Fibroblast of mammary gland (primary cell): ENCODE results near the gene SLC9A5.

Experiments used
- DNase-seq: peaks from one replicate; pipeline ENCODE4 v3.0.0-alpha.2; 2010; ENCODE audit warnings: low read depth
- H3K4me3 ChIP-seq: 2 replicates; pipeline ENCODE4 v1.5.1; 2011; ENCODE audit warnings: low read depth, mild to moderate bottlenecking, low read length, moderate library complexity; ENCODE audit not compliant: control insufficient read depth
- CTCF ChIP-seq: conservative IDR thresholded peaks from 2 replicates; pipeline ENCODE4 v1.5.1; 2011; ENCODE audit warnings: low read depth, low read length, inconsistent platforms; ENCODE audit not compliant: control insufficient read depth, insufficient read depth

SLC9A5 gene

GRCh38 chr16:67208154-67208896, 40.5 kb upstream of the SLC9A5 start:
- DNase-seq: no peak
- no peak overlapping the region for H3K4me3 ChIP-seq
- TF ChIP-seq CTCF: no peak

- no peak overlapping the region for H3K4me3 ChIP-seq
- TF ChIP-seq CTCF: no peak
- DNase-seq: no peak
Measured at GRCh38 chr16:67209565-67209964, 39.2 kb upstream of the SLC9A5 start.

GRCh38 chr16:67210069-67210937, 38.5 kb upstream of the SLC9A5 start:
- TF ChIP-seq CTCF: no peak
- H3K4me3 ChIP-seq: no peak overlapping the region
- no peak for DNase-seq

GRCh38 chr16:67211674-67212073, 37.1 kb upstream of the SLC9A5 start:
- no peak overlapping the region for H3K4me3 ChIP-seq
- no peak for TF ChIP-seq CTCF
- DNase-seq: no peak

GRCh38 chr16:67212766-67213165, 36.0 kb upstream of the SLC9A5 start:
- DNase-seq: no peak
- H3K4me3 ChIP-seq: no peak overlapping the region
- no peak for TF ChIP-seq CTCF

GRCh38 chr16:67213197-67214019, 35.4 kb upstream of the SLC9A5 start:
- DNase-seq: no peak
- no peak overlapping the region for H3K4me3 ChIP-seq

More at GRCh38 chr16:67213197-67214019, 35.4 kb upstream of the SLC9A5 start:
- TF ChIP-seq CTCF: no peak
